Ovary (tissue), 9 donors: ENCODE measurements around the gene DENND6A. TPM values are rescaled to one million over a fixed set of nuclear protein-coding genes. Genes with fewer than 3 reads are reported as not detected.

Experiments used
- DNase-seq, 5 donors: peaks; one replicate each; pipeline ENCODE4 v3.0.0-alpha.2; 2019 to 2020
- H3K27ac ChIP-seq, 2 donors: fragments of 200-600 bp; one replicate each; pipeline versions ENCODE4 v1.5.1 to v1.8.0; 2019 to 2022
- H3K27me3 ChIP-seq: fragments of 200-600 bp; one replicate; pipeline ENCODE4 v1.8.0; 2022
- H3K36me3 ChIP-seq: fragments of 200-600 bp; sonication (generic); one replicate; pipeline ENCODE4 v1.5.1; 2019
- H3K4me1 ChIP-seq: one replicate; pipeline ENCODE4 v1.8.1; 2013; ENCODE audit warnings: mild to moderate bottlenecking, moderate library complexity; ENCODE audit not compliant: insufficient read depth
- H3K4me3 ChIP-seq: fragments of 200-600 bp; sonication (generic); one replicate; pipeline ENCODE4 v1.5.1; 2017
- H3K9me3 ChIP-seq, 2 donors: fragments of 200-600 bp in 1 of 2; sonication (generic) in 1 of 2; one replicate each; pipeline versions ENCODE4 v1.5.1 to v1.8.1; 2013 to 2019; ENCODE audit warnings: mild to moderate bottlenecking in 1 of 2, moderate library complexity in 1 of 2
- EP300 ChIP-seq: sonication (generic); formaldehyde crosslinking; IDR thresholded peaks from one replicate; pipeline ENCODE4 v1.6.1; 2017; ENCODE audit warnings: antibody characterized with exemption
- POLR2A ChIP-seq: fragments of 450-650 bp; IDR thresholded peaks from one replicate; pipeline ENCODE4 v1.6.1; 2017; ENCODE audit warnings: antibody characterized with exemption, mild to moderate bottlenecking, moderate library complexity
- WGBS, 3 donors: extraction: QIAGEN DNeasy Blood & Tissue Kit in 1 of 3; methylation state at CpG; one replicate each; pipeline versions ENCODE4 v1.1.5 to v1.1.7; 2013 to 2017; 5-methylcytosine and 5-hydroxymethylcytosine counted together
- intact Hi-C, 4 donors: fragments of 100-400 bp; cut with DNase I; formaldehyde crosslinking; loops; one replicate each; pipeline versions ENCODE4 v1.11.0 to v1.15.1; 2022 to 2023
- polyA plus RNA-seq, 2 donors: library from polyadenylated mRNA; stranded (reverse); fragments of 200-250 nt in 1 of 2; fragments of 350-450 nt in 1 of 2; fragmentation: Illumina TruSeq in 1 of 2; extraction: RNeasy Lipid Tissue Mini Kit (QIAGEN cat#74804) in 1 of 2; gene quantifications; one replicate each; pipeline ENCODE4 v1.2.3, GENCODE V29; 2013 to 2014
- total RNA-seq, 7 donors: library from RNA; depleted of rRNA in 2 of 7; stranded (reverse); fragments of >200 nt in 2 of 7; fragmentation: NEBNext Ultra II Directional in 3 of 7; extraction: Animal tissue kit (Norgen Biotek cat#: 25700) in 3 of 7; gene quantifications; one replicate each; pipeline versions ENCODE4 v1.1.0 to v1.2.4, GENCODE V29; 2016 to 2023
- TF ChIP-seq, protein P1 (sequence below), 3 donors: fragments of 450-650 bp in 2 of 3; fragments of 200-600 bp in 1 of 3; IDR thresholded peaks; one replicate each; pipeline versions ENCODE4 v1.5.1 to v1.8.0; 2016 to 2022; ENCODE audit warnings: antibody characterized with exemption in 3 of 3, mild to moderate bottlenecking in 1 of 3
- donor health status: DM: no; HTN: no; CAD: no; lungs with moderate emphysema.
- donor health status: DM: no; HTN: no; CAD: no.
- donor health status: Bipolar disorder and iron deficiency.
- donor health status: DM: yes; HTN: yes; CAD: no.
- donor health status: DM: no; HTN: no; CAD: no.
- donor health status: DM: yes; HTN: yes; CAD: no.

Gene DENND6A
- total and polyA plus RNA-seq, 9 donors: 15.5 to 52.4 (median 38.7) TPM

DNA sequence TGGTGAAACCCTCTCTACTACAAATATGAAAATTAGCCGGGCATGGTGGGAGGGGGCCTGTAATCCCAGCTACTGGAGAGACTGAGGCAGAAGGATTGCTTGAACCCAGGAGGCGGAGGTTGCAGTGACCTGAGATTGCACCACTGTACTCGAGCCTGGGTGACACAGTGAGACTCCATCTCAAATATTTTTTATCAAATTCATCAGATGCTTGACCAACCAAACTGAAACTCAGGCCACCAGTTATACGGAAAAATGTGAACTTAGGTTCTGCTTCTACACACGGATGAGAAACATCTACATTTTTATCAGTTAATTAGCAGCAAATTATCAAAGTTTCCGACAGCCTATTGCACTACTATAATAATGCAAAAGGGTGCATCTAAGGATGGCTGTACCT, 100.6 kb downstream of the DENND6A start:
- peaks cover 2% of the 10 kb centered on the region for H3K4me1 ChIP-seq
- no peak for DNase-seq
- H3K27me3 ChIP-seq: no peaks in the 10 kb centered on the region
- 56 to 57% (median 57%) methylated on average over 6 of the region's 6 CpGs for WGBS, 3 donors
- H3K27ac ChIP-seq: no peak overlapping the region
- TF ChIP-seq POLR2A (no peak), EP300 (no peak)
- TF ChIP-seq, protein P1, sequence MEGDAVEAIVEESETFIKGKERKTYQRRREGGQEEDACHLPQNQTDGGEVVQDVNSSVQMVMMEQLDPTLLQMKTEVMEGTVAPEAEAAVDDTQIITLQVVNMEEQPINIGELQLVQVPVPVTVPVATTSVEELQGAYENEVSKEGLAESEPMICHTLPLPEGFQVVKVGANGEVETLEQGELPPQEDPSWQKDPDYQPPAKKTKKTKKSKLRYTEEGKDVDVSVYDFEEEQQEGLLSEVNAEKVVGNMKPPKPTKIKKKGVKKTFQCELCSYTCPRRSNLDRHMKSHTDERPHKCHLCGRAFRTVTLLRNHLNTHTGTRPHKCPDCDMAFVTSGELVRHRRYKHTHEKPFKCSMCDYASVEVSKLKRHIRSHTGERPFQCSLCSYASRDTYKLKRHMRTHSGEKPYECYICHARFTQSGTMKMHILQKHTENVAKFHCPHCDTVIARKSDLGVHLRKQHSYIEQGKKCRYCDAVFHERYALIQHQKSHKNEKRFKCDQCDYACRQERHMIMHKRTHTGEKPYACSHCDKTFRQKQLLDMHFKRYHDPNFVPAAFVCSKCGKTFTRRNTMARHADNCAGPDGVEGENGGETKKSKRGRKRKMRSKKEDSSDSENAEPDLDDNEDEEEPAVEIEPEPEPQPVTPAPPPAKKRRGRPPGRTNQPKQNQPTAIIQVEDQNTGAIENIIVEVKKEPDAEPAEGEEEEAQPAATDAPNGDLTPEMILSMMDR (IDR thresholded peaks at IDR 0.05): no peak
- intact Hi-C loops: no loop called here
- no peaks in the 10 kb centered on the region for H3K36me3 ChIP-seq
- no peaks in the 10 kb centered on the region for H3K9me3 ChIP-seq
- no peak overlapping the region for H3K4me3 ChIP-seq

DNA sequence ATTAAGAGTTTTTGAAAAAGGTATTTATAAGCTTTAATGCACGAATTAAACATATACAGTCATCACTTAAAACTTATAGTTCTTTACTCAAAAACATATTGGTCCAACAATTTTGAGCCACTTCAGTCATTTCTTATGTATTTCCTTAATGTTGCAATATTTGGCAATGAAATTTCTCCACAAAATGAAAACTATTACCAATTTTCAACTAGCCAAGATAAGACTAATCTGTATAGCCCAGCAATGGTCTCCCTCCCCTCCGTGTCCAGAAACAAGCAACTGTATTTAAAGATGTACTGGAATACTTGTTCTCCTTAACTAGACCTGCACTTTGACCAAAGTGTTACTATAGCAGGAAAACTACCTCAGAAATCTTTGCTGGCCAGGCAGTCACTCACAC, 105.0 kb downstream of the DENND6A start:
- Histone ChIP-seq H3K4me1 (no peaks in the 10 kb centered on the region), H3K9me3 (no peaks in the 10 kb centered on the region), H3K27me3 (no peaks in the 10 kb centered on the region), H3K27ac (no peak overlapping the region), H3K36me3 (no peaks in the 10 kb centered on the region), H3K4me3 (no peak overlapping the region)
- intact Hi-C loops: no loop called here
- no peak for TF ChIP-seq EP300
- TF ChIP-seq, protein P1 (IDR thresholded peaks at IDR 0.05): no peak
- DNase-seq: no peak
- WGBS, 3 donors: 36 to 45% (median 42%) methylated on average over 2 of the region's 2 CpGs

DNA sequence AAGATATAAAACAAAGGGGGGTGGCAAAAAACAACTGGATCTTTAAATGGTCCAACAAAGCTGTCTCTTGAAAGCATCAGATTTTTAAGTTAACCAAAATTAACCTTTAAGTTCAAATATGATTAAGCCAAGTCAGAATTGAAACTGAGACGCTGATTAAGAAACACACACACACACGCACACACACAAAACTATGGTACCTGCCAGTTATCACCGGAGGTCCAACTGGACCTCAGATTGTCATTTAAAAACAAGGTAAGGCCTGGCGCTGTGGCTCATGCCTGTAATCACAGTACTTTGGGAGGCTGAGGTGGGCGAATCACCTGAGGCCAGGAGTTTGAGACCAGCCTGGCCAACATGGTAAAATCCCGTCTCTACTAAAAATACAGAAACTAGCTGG, 106.1 kb downstream of the DENND6A start:
- intact Hi-C loops: no loop called here
- Histone ChIP-seq H3K4me3 (no peak overlapping the region), H3K9me3 (no peaks in the 10 kb centered on the region), H3K27me3 (no peaks in the 10 kb centered on the region), H3K4me1 (no peaks in the 10 kb centered on the region), H3K27ac (no peak overlapping the region), H3K36me3 (no peaks in the 10 kb centered on the region)
- 66 to 79% (median 66%) methylated on average over 6 of the region's 6 CpGs for WGBS, 3 donors
- TF ChIP-seq, protein P1 (IDR thresholded peaks at IDR 0.05): no peak
- no peak for TF ChIP-seq POLR2A
- no peak for TF ChIP-seq EP300
- no peak for DNase-seq

DNA sequence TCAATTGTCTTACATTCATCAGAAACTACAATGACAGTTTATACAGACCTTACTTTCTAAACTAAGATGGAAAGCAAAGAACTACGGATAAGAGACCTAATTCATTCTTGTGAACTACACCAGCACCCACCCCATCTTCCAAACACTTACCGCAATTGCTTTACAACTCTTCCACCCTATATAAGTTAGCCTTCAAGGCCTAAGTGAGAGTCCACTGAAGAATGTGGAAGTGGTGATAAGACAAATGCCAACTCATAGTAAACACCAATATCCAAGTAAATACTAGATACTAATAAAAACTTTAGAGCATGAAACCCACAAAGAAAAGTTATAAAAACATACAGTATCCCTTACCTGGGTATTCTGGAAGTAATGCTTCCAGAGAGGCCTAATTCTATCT, 109.3 kb downstream of the DENND6A start:
- 81 to 87% (median 86%) methylated on average over 2 of the region's 2 CpGs for WGBS, 3 donors
- intact Hi-C loops: no loop called here
- Histone ChIP-seq H3K4me3 (no peak overlapping the region), H3K9me3 (no peaks in the 10 kb centered on the region), H3K36me3 (no peaks in the 10 kb centered on the region), H3K27ac (no peak overlapping the region), H3K27me3 (no peaks in the 10 kb centered on the region), H3K4me1 (no peaks in the 10 kb centered on the region)
- DNase-seq: no peak
- TF ChIP-seq POLR2A (no peak), EP300 (no peak)
- TF ChIP-seq, protein P1 (IDR thresholded peaks at IDR 0.05): no peak
